Measurements from ENCODE around the gene ZDHHC9.

GRCh38 chrX:129791336-129791735 is 52.4 kb downstream of the ZDHHC9 start:
- TF ChIP-seq CTCF (IDR thresholded peaks at IDR 0.05; ENCODE audit: low read length): no peak
- TF ChIP-seq EZH2 (optimal IDR thresholded peaks at IDR 0.05; ENCODE audit: low read depth, low read length): no peak
- TF ChIP-seq EZH2phosphoT487 (IDR thresholded peaks at IDR 0.05; ENCODE audit: low read length): no peak

Data from MM.1S (cell line).